Sigmoid colon (tissue), 7 donors: ENCODE data around the gene CRYGS. TPM values are rescaled to one million over a fixed set of nuclear protein-coding genes. Genes with fewer than 3 reads are reported as not detected.

Experiments
- DNase-seq: peaks from one replicate; pipeline ENCODE4 v3.0.0-alpha.2; 2019
- H3K27ac ChIP-seq, 4 donors: fragments of 200-600 bp; sonication (generic); one replicate each; pipeline ENCODE4 v1.5.1; 2016 to 2019; ENCODE audit warnings: mild to moderate bottlenecking in 1 of 4
- H3K27me3 ChIP-seq, 3 donors: fragments of 200-600 bp; sonication (generic); one replicate each; pipeline ENCODE4 v1.5.1; 2019; ENCODE audit warnings: mild to moderate bottlenecking in 1 of 3
- H3K36me3 ChIP-seq, 4 donors: fragments of 200-600 bp; sonication (generic); one replicate each; pipeline ENCODE4 v1.5.1; 2016 to 2019
- H3K4me1 ChIP-seq, 4 donors: fragments of 200-600 bp; sonication (generic); one replicate each; pipeline ENCODE4 v1.5.1; 2017 to 2019
- H3K4me3 ChIP-seq, 4 donors: fragments of 200-600 bp; sonication (generic); one replicate each; pipeline ENCODE4 v1.5.1; 2017 to 2019; ENCODE audit warnings: mild to moderate bottlenecking in 2 of 4, moderate library complexity in 1 of 4
- H3K9me3 ChIP-seq, 4 donors: fragments of 200-600 bp in 3 of 4; sonication (generic) in 3 of 4; one replicate each; pipeline versions ENCODE4 v1.5.1 to v1.6.1; 2013 to 2019
- EP300 ChIP-seq, 4 donors: sonication (generic); formaldehyde crosslinking; IDR thresholded peaks; one replicate each; pipeline ENCODE4 v1.6.1; 2017; ENCODE audit warnings: antibody characterized with exemption in 4 of 4
- POLR2A ChIP-seq, 2 donors: fragments of 450-650 bp; IDR thresholded peaks; one replicate each; pipeline ENCODE4 v1.6.1; 2016; ENCODE audit warnings: antibody characterized with exemption in 2 of 2, mild to moderate bottlenecking in 2 of 2, moderate library complexity in 2 of 2
- POLR2AphosphoS5 ChIP-seq, 4 donors: sonication (generic); formaldehyde crosslinking; IDR thresholded peaks; one replicate each; pipeline ENCODE4 v1.6.1; 2017; ENCODE audit warnings: antibody characterized with exemption in 4 of 4
- WGBS, 2 donors: extraction: QIAGEN DNeasy Blood & Tissue Kit; methylation state at CpG; one replicate each; pipeline ENCODE4 v1.1.7; 2013; 5-methylcytosine and 5-hydroxymethylcytosine counted together
- intact Hi-C: fragments of 100-400 bp; cut with DNase I; formaldehyde crosslinking; loops from one replicate; pipeline ENCODE4 v1.15.1; 2023
- polyA plus RNA-seq, 3 donors: library from polyadenylated mRNA; stranded (reverse); fragments of 200-250 nt; gene quantifications; one replicate each; pipeline ENCODE4 v1.2.3, GENCODE V29; 2013
- total RNA-seq, 4 donors: library from RNA; depleted of rRNA; stranded (reverse); fragments of >200 nt; gene quantifications; one replicate each; pipeline ENCODE4 v1.1.0, GENCODE V29; 2016
- TF ChIP-seq, protein P1 (sequence below), 4 experiments: fragments of 450-650 bp in 3 of 4; fragments of 200-600 bp in 1 of 4; IDR thresholded peaks; one replicate each; pipeline ENCODE4 v1.5.1; 2016 to 2019; ENCODE audit warnings: antibody characterized with exemption in 4 of 4, mild to moderate bottlenecking in 3 of 4, moderate library complexity in 2 of 4
- donor health status: healthy with polysubstance abuse.
- donor health status: Bipolar disorder and iron deficiency.
- donor health status: healthy.

The CRYGS gene
- total and polyA plus RNA-seq, 7 donors: 1.5 to 5.0 (median 3.1) TPM; not detected in 2

DNA sequence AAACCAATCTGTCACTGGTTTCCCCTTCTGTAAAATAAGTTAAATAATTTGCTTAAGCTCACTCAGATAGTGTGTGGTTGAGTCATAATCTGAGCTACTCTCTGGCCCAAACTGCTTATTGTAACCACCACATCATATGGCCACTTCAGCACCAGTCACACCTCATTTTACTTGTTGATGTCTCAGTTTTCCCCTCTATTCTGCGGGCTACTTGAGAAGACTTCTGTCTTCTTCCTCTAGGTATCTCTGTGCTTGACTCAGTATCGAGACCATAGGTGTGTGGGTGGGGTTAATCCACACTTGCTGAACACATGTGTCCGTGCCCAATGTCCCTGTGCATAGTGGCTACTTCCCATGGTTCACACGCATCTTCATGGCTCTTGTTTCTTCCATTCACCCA is 32.9 kb downstream of the CRYGS start:
- 84% methylated on average over 4 of the region's 4 CpGs for WGBS, 2 donors
- no peak overlapping the region for H3K27ac ChIP-seq

DNA sequence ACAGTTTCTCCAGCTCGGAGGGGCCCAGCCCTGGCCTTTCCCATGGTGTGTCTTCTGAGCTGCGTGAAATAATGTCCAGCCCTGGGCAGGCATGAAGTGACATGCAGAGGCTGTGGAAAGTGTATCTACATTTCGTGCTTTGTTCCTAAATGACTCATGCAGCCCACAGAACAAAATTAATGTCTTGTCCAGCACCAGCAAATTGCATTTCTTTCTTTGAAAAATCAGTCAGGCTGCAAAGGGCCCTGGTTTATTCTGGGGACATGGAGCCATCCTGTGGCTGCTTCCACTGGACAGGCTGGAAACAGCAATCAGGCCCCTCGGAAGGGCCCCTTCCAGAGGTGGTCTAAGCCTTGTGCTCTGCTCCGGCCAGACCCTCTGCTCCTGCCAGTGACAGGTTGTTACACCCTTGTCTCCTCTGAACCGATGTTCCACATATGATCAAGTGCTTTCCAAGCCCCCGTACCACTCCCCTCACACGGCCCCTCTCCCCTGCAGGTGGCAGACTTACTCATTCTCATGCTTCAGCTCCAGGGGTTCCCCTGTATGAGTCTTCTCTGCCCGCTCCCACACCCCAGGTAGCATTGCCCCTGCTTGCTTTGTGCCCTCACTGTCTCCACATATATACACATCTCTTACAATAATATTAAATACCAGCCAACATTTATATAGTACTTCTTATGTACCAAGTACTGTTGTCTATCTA is 33.7 kb downstream of the CRYGS start:
- TF ChIP-seq, protein P1, sequence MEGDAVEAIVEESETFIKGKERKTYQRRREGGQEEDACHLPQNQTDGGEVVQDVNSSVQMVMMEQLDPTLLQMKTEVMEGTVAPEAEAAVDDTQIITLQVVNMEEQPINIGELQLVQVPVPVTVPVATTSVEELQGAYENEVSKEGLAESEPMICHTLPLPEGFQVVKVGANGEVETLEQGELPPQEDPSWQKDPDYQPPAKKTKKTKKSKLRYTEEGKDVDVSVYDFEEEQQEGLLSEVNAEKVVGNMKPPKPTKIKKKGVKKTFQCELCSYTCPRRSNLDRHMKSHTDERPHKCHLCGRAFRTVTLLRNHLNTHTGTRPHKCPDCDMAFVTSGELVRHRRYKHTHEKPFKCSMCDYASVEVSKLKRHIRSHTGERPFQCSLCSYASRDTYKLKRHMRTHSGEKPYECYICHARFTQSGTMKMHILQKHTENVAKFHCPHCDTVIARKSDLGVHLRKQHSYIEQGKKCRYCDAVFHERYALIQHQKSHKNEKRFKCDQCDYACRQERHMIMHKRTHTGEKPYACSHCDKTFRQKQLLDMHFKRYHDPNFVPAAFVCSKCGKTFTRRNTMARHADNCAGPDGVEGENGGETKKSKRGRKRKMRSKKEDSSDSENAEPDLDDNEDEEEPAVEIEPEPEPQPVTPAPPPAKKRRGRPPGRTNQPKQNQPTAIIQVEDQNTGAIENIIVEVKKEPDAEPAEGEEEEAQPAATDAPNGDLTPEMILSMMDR (IDR thresholded peaks at IDR 0.05): no peak
- TF ChIP-seq EP300 (IDR thresholded peaks at IDR 0.05) (no peak), POLR2AphosphoS5 (IDR thresholded peaks at IDR 0.05) (no peak), POLR2A (IDR thresholded peaks at IDR 0.05) (no peak)
- no peaks in the 10 kb centered on the region for H3K9me3 ChIP-seq
- no peak for DNase-seq
- H3K4me3 ChIP-seq: no peak overlapping the region
- no peaks in the 10 kb centered on the region for H3K36me3 ChIP-seq
- WGBS, 2 donors: 70 to 72% methylated on average over 9 of the region's 9 CpGs
- intact Hi-C loops: no loop called here
- H3K27ac ChIP-seq: no peak overlapping the region
- H3K4me1 ChIP-seq: no peaks in the 10 kb centered on the region
- no peaks in the 10 kb centered on the region for H3K27me3 ChIP-seq

More for the DNA sequence above, 32.9 kb downstream of the CRYGS start:
- no peaks in the 10 kb centered on the region for H3K4me1 ChIP-seq
- no peaks in the 10 kb centered on the region for H3K36me3 ChIP-seq
- no peak for DNase-seq
- H3K27me3 ChIP-seq: no peaks in the 10 kb centered on the region
- intact Hi-C loops: no loop called here
- TF ChIP-seq POLR2AphosphoS5 (IDR thresholded peaks at IDR 0.05) (no peak), POLR2A (IDR thresholded peaks at IDR 0.05) (no peak), EP300 (IDR thresholded peaks at IDR 0.05) (no peak)
- TF ChIP-seq, protein P1 (IDR thresholded peaks at IDR 0.05): no peak
- H3K4me3 ChIP-seq: no peak overlapping the region
- H3K9me3 ChIP-seq: no peaks in the 10 kb centered on the region

DNA sequence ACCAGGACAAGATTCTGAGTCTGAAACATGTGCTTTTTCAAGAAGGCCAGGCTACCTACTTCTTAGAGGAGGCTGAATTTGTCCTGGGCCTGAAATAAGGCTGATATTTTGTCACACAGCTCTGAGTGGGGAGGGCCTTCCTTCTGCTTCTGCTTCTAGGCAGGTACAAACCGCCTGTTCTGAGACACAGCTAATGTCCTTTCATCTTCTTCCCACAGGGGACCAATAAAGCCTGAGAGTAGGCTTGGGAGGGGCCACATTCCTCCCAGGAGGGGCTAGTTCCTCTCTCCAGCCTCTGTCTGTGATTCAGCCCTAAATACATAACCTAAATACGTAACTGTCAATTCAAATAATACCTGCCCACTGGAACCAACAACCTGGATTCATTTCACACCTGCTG is 34.8 kb downstream of the CRYGS start:
- no peak overlapping the region for H3K4me3 ChIP-seq
- WGBS, 2 donors: 61 to 72% methylated on average over 2 of the region's 2 CpGs

DNA sequence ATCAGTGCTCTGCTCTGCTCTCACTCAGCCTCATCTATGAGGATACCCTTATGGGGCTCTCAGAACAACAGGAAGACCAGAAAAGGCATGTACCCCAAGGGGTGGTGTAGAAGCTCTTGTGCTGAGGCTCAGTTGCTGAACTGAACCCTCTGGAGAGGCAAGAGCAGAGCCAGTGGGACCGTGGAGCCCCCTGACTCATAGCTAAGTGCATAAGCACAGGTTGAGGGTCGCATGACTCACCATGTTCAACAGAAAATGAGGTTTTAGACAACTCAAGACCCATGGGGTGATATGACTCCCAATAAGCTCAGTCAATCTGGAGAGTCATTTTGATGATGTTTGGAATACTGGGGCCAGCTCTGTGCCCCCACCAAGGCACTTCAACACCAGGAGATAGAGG is 37.3 kb downstream of the CRYGS start:
- 47 to 76% methylated on average over 2 of the region's 2 CpGs for WGBS, 2 donors
- Histone ChIP-seq H3K4me3 (no peak overlapping the region), H3K9me3 (no peaks in the 10 kb centered on the region), H3K27ac (no peak overlapping the region), H3K4me1 (peaks cover 0 to 6% (median 0%) of the 10 kb centered on the region in 4 donors), H3K27me3 (no peaks in the 10 kb centered on the region), H3K36me3 (no peaks in the 10 kb centered on the region)
- intact Hi-C loops: no loop called here
- DNase-seq: no peak
- TF ChIP-seq EP300 (IDR thresholded peaks at IDR 0.05) (no peak), POLR2A (IDR thresholded peaks at IDR 0.05) (no peak), POLR2AphosphoS5 (IDR thresholded peaks at IDR 0.05) (no peak)
- TF ChIP-seq, protein P1 (IDR thresholded peaks at IDR 0.05): no peak

More for the DNA sequence above, 34.8 kb downstream of the CRYGS start:
- intact Hi-C loops: no loop called here
- no peaks in the 10 kb centered on the region for H3K27me3 ChIP-seq
- DNase-seq: no peak
- no peaks in the 10 kb centered on the region for H3K9me3 ChIP-seq
- TF ChIP-seq POLR2AphosphoS5 (IDR thresholded peaks at IDR 0.05) (no peak), EP300 (IDR thresholded peaks at IDR 0.05) (no peak), POLR2A (IDR thresholded peaks at IDR 0.05) (no peak)
- TF ChIP-seq, protein P1 (IDR thresholded peaks at IDR 0.05): no peak
- no peaks in the 10 kb centered on the region for H3K4me1 ChIP-seq
- H3K27ac ChIP-seq: no peak overlapping the region
- no peaks in the 10 kb centered on the region for H3K36me3 ChIP-seq
